HepG2 (cell line): ENCODE data around the gene ACER2. TPM values are rescaled to one million over a fixed set of nuclear protein-coding genes. Genes with fewer than 3 reads are reported as not detected.

Experiments
- ATAC-seq: fragments of 200-7000 bp; cut with Tn5 transposase; 3 replicates; pipeline ENCODE4 v1.9.1; 2020; ENCODE audit warnings: mild to moderate bottlenecking, moderate library complexity
- BruUV-seq: library from RNA; stranded (reverse); fragments of 400-500 nt; replicated peaks from 2 replicates; lab custom pipeline; 2021; lab: Mats Ljungman, UMichigan
- CTCF ChIA-PET: fragments of 300-600 bp; formaldehyde crosslinking; extraction: SDS; loops from one replicate; lab custom pipeline; 2021; ENCODE audit warnings: low total read pairs, inconsistent platforms, low intra/inter-chr PET ratio; lab: Yijun Ruan, JAX
- POLR2A ChIA-PET: fragments of 350-600 bp; sonication (Branson Sonifier 250); formaldehyde crosslinking; loops from one replicate; lab custom pipeline; 2020; ENCODE audit warnings: antibody characterized with exemption, inconsistent platforms; lab: Yijun Ruan, JAX
- DNase-seq: peaks from one replicate; pipeline ENCODE4 v3.0.0-alpha.2; 2015; ENCODE audit warnings: low spot score
- FAIRE-seq: peaks from 3 replicates; lab custom pipeline; 2011; peaks lifted over from hg19 to GRCh38; lab: Jason Lieb, UNC
- H2AFZ ChIP-seq: one replicate; pipeline ENCODE4 v1.6.1; 2011; ENCODE audit warnings: low read length, inconsistent platforms
- H3K27ac ChIP-seq: fragments of 300-600 bp; 3 replicates; pipeline ENCODE4 v1.8.0; 2011; ENCODE audit warnings: mixed run types, mild to moderate bottlenecking, mixed read lengths, low read length, inconsistent platforms; ENCODE audit not compliant: insufficient read depth; ENCODE audit errors: extremely low read length
- H3K27me3 ChIP-seq, 2 experiments: fragments of 200-600 bp in 1 of 2; 2 replicates in 1 of 2; 3 replicates in 1 of 2; pipeline versions ENCODE4 v1.6.0 to v1.8.0; 2011; ENCODE audit warnings: low read length in 2 of 2, mild to moderate bottlenecking in 2 of 2, moderate library complexity in 2 of 2, inconsistent platforms in 1 of 2; ENCODE audit not compliant: insufficient read depth in 2 of 2, control insufficient read depth in 1 of 2
- H3K36me3 ChIP-seq, 2 experiments: fragments of 200-600 bp in 1 of 2; replicated peaks in 1 of 2; 2 replicates in 1 of 2; 3 replicates in 1 of 2; pipeline versions ENCODE4 v1.5.1 to v1.8.0; 2011; ENCODE audit warnings: low read length in 2 of 2, inconsistent platforms in 1 of 2; ENCODE audit not compliant: insufficient read depth in 2 of 2, control insufficient read depth in 1 of 2
- H3K4me1 ChIP-seq: 2 replicates; pipeline ENCODE4 v1.5.1; 2012; ENCODE audit warnings: low read length, inconsistent platforms; ENCODE audit not compliant: insufficient read depth
- H3K4me2 ChIP-seq: 2 replicates; pipeline ENCODE4 v1.6.0; 2011; ENCODE audit warnings: low read depth, low read length, inconsistent platforms
- H3K4me3 ChIP-seq, 3 experiments: fragments of 200-600 bp in 1 of 3; sonication (generic), shearing (Covaris generic) in 1 of 3; replicated peaks in 1 of 3; 2 replicates each; pipeline ENCODE4 v1.5.1; 2011 to 2016; ENCODE audit warnings: low read length in 3 of 3, inconsistent platforms in 2 of 3, low read depth in 2 of 3, mild to moderate bottlenecking in 2 of 3, control low read depth in 1 of 3, mixed read lengths in 1 of 3; ENCODE audit not compliant: insufficient read depth in 1 of 3
- H3K79me2 ChIP-seq: one replicate; pipeline ENCODE4 v1.6.1; 2011; ENCODE audit warnings: low read length, inconsistent platforms; ENCODE audit not compliant: insufficient read depth
- H3K9ac ChIP-seq: 2 replicates; pipeline ENCODE4 v1.6.0; 2011; ENCODE audit warnings: mild to moderate bottlenecking, low read depth, low read length, inconsistent platforms; ENCODE audit not compliant: insufficient read depth
- H3K9me3 ChIP-seq: 2 replicates; pipeline ENCODE4 v1.5.1; 2012; ENCODE audit warnings: mild to moderate bottlenecking, low read length
- H4K20me1 ChIP-seq: 2 replicates; pipeline ENCODE4 v1.6.0; 2011; ENCODE audit warnings: inconsistent platforms, mild to moderate bottlenecking, low read length, moderate library complexity; ENCODE audit not compliant: insufficient read depth
- FOXA3 ChIP-seq: IDR thresholded peaks from 2 replicates; pipeline ENCODE4 v1.6.1; 2016; ENCODE audit warnings: missing genetic modification reagents, missing compliant biosample characterization
- HHEX ChIP-seq: IDR thresholded peaks from 2 replicates; pipeline ENCODE4 v1.6.1; 2016; ENCODE audit warnings: control low read depth
- HNRNPLL ChIP-seq: fragments of 200-400 bp; formaldehyde crosslinking; IDR thresholded peaks from 2 replicates; pipeline ENCODE4 v1.6.1; 2017; ENCODE audit warnings: mild to moderate bottlenecking, low read depth, low read length; ENCODE audit not compliant: poor library complexity, severe bottlenecking
- RAD21 ChIP-seq: fragments of 450-650 bp; formaldehyde crosslinking; IDR thresholded peaks from 2 replicates; pipeline ENCODE4 v1.5.0; 2020; ENCODE audit warnings: mild to moderate bottlenecking
- RFX5 ChIP-seq: IDR thresholded peaks from 2 replicates; pipeline ENCODE4 v1.6.1; 2011; ENCODE audit warnings: low read depth, low read length, improper control_type of control experiment
- TEAD3 ChIP-seq: optimal IDR thresholded peaks from 2 replicates; pipeline ENCODE3; 2016; ENCODE audit warnings: borderline replicate concordance
- ZNF121 ChIP-seq: sonication (generic); formaldehyde crosslinking; IDR thresholded peaks from 2 replicates; pipeline ENCODE4 v1.5.0; 2020; ENCODE audit warnings: mild to moderate bottlenecking, missing genetic modification reagents
- ZNF230 ChIP-seq: sonication (generic); formaldehyde crosslinking; IDR thresholded peaks from 2 replicates; pipeline ENCODE4 v1.4.0; 2020; ENCODE audit warnings: mild to moderate bottlenecking, missing genetic modification reagents
- ZNF331 ChIP-seq: sonication (generic); formaldehyde crosslinking; IDR thresholded peaks from 2 replicates; pipeline ENCODE4 v1.4.0; 2020; ENCODE audit warnings: missing genetic modification reagents
- ZNF484 ChIP-seq: sonication (generic); formaldehyde crosslinking; IDR thresholded peaks from 2 replicates; pipeline ENCODE4 v1.5.1; 2020; ENCODE audit warnings: mild to moderate bottlenecking, low read depth, missing genetic modification reagents, borderline replicate concordance
- ZNF839 ChIP-seq: sonication (generic); formaldehyde crosslinking; IDR thresholded peaks from 2 replicates; pipeline ENCODE4 v1.4.0; 2020; ENCODE audit warnings: missing genetic modification reagents, mild to moderate bottlenecking, borderline replicate concordance
- ZSCAN29 ChIP-seq: sonication (generic); formaldehyde crosslinking; conservative IDR thresholded peaks from 2 replicates; pipeline ENCODE4 v1.4.0; 2020; ENCODE audit warnings: mild to moderate bottlenecking, missing genetic modification reagents
- WGBS: methylation state at CpG from one replicate; pipeline ENCODE4 v1.1.6; 2017; ENCODE audit warnings: low lambda C conversion rate; 5-methylcytosine and 5-hydroxymethylcytosine counted together
- in situ Hi-C: cut with HindIII; loops from 2 replicates; pipeline ENCODE4 v1.10.0; 2017; ENCODE audit warnings: low pct_unique_long_range_greater_than_20kb; ENCODE audit not compliant: extremely low pct_ligation_motif_present
- intact Hi-C: fragments of 100-400 bp; cut with micrococcal nuclease; formaldehyde crosslinking; loops from one replicate; pipeline ENCODE4 v1.10.0; 2022; ENCODE audit not compliant: unreplicated experiment
- polyA plus RNA-seq, 8 experiments: library from polyadenylated mRNA; depleted of rRNA in 3 of 8; stranded (reverse) in 7 of 8; unstranded in 1 of 8; fragments of >200 nt; fragmentation: Illumina TruSeq in 4 of 8; extraction: Trizol in 4 of 8; gene quantifications; 2 replicates each; pipeline versions ENCODE4 v1.2.1 to v1.2.3, GENCODE V29; 2011 to 2016; ENCODE audit warnings: low read depth in 4 of 8, missing spikeins in 1 of 8, mixed read lengths in 1 of 8; ENCODE audit not compliant: insufficient read depth in 1 of 8
- total RNA-seq, 5 experiments: library from RNA; depleted of rRNA; stranded (reverse); fragments of >200 nt; fragmentation: Illumina TruSeq; extraction: Trizol; gene quantifications; 2 replicates each; pipeline ENCODE4 v1.2.3, GENCODE V29; 2016; ENCODE audit warnings: low read depth in 1 of 5

The ACER2 gene
- total and polyA plus RNA-seq, 2 of the 13 experiments (the other 11 are each of a cell fraction or from before 2014, with no cell fraction given), result 1.9 to 3.4 TPM

DNA sequence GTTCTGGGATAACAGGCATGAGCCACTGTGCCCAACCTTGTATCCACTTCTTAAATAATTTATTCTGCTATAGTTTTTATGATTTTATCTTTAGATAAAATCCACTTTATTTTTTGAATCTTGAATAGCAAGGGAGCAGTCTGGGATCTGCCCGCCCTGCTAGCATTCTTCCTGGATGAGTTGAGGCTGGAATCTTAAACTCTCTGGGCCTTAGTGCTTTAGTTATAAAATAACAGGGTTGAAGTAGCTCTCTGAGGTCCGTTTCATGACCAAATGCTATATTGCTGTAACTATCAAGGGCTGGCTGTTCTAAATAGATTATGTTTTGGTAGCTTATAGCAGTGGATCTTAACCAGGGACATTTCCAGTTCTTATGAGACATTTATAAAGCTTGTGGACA lies 20.8 kb downstream of the ACER2 start:
- H3K9ac ChIP-seq, result no peak overlapping the region
- ATAC-seq, result no peak
- no peak overlapping the region for H3K4me2 ChIP-seq
- H4K20me1 ChIP-seq, result no peaks in the 10 kb centered on the region
- CTCF ChIA-PET, result no interaction called here
- no peak for DNase-seq
- no peak overlapping the region for H2AFZ ChIP-seq
- no peaks in the 10 kb centered on the region for H3K79me2 ChIP-seq
- no peaks in the 10 kb centered on the region for H3K36me3 ChIP-seq
- in situ Hi-C loops (no loop called here), intact Hi-C loops (no loop called here)
- peaks cover 16% of the 10 kb centered on the region for H3K4me1 ChIP-seq
- H3K27me3 ChIP-seq, result no peaks in the 10 kb centered on the region
- H3K27ac ChIP-seq, result no peak overlapping the region
- no peak for FAIRE-seq
- no peaks in the 10 kb centered on the region for H3K9me3 ChIP-seq
- TF ChIP-seq RAD21 (no peak), HHEX (CRISPR knock-in tag) (no peak)
- WGBS, result 59% methylated on average over 2 of the region's 2 CpGs
- no TSS peak for BruUV-seq
- no peak overlapping the region for H3K4me3 ChIP-seq
- POLR2A ChIA-PET, result no interaction called here

- BruUV-seq, result no TSS peak
- TF ChIP-seq ZNF230 (CRISPR knock-in tag) (no peak), FOXA3 (CRISPR knock-in tag) (peak; percentile 25; the same call in 1 of the 2 replicates), ZNF331 (CRISPR knock-in tag) (peak; percentile 87), ZSCAN29 (CRISPR knock-in tag) (0 out of 2 replicates have a peak, but pooled peaks have one; percentile 23), ZNF839 (CRISPR knock-in tag) (no peak), TEAD3 (CRISPR knock-in tag) (peak; percentile 28), ZNF121 (CRISPR knock-in tag) (no peak), ZNF484 (CRISPR knock-in tag) (no peak), HNRNPLL (no peak), RFX5 (no peak)
- TF ChIP-seq, all 625 proteins: peak for 4
- Histone ChIP-seq H3K4me3 (no peak overlapping the region), H4K20me1 (no peaks in the 10 kb centered on the region), H3K27me3 (no peaks in the 10 kb centered on the region), H3K4me1 (peaks cover 16% of the 10 kb centered on the region), H3K9ac (no peak overlapping the region), H3K27ac (no peak overlapping the region), H3K9me3 (no peaks in the 10 kb centered on the region), H2AFZ (no peak overlapping the region), H3K79me2 (no peaks in the 10 kb centered on the region), H3K36me3 (no peaks in the 10 kb centered on the region), H3K4me2 (no peak overlapping the region)
- WGBS, result 20% methylated on average over 2 of the region's 2 CpGs
- peak; percentile 66; the same call in 1 of the 3 replicates for ATAC-seq
- intact Hi-C loops (no loop called here), in situ Hi-C loops (no loop called here)
- FAIRE-seq, result no peak
- CTCF ChIA-PET, result no interaction called here
- no peak for DNase-seq
- POLR2A ChIA-PET, result no interaction called here
These were observed 21.5 kb downstream of the ACER2 start for GRCh38 chr9:19430201-19430760.
